GM10248 (cell line): ENCODE results near the gene OXNAD1.
A peak's percentile ranks its signal among the peaks of the same experiment; 100 is the strongest.

Source experiments
- CTCF ChIA-PET: fragments of 300-600 bp; sonication (Branson Sonifier 250); formaldehyde crosslinking; extraction: SDS; loops from one replicate; lab custom pipeline; 2021; ENCODE audit warnings: antibody characterized with exemption; lab: Yijun Ruan, JAX
- POLR2A ChIA-PET: fragments of 350-650 bp; sonication (Branson Sonifier 250); formaldehyde crosslinking; extraction: SDS; loops from one replicate; lab custom pipeline; 2020; ENCODE audit warnings: antibody characterized with exemption; lab: Yijun Ruan, JAX
- DNase-seq: peaks from one replicate; pipeline ENCODE4 v3.0.0; 2012; ENCODE audit errors: extremely low spot score
- CTCF ChIP-seq: IDR thresholded peaks from 2 replicates; pipeline ENCODE4 v1.5.1; 2012; ENCODE audit warnings: mild to moderate bottlenecking, low read depth; ENCODE audit errors: extremely low read depth, missing control alignments, control extremely low read depth

OXNAD1 gene

GRCh38 chr3:16243706-16244490 is 21.1 kb upstream of the OXNAD1 start:
- POLR2A ChIA-PET = no interaction called here
- no peak for DNase-seq
- no peak for TF ChIP-seq CTCF
- CTCF ChIA-PET = interaction anchor here (0.7 to 3.6 kb wide), 12 partner anchors 9 to 614 kb away, joined by 3 to 21 read pairs (median 3); no protein-coding TSS in a partner anchor

GRCh38 chr3:16245609-16246008 is 19.4 kb upstream of the OXNAD1 start:
- no peak for DNase-seq
- no peak for TF ChIP-seq CTCF
- ChIA-PET CTCF (interaction anchor here (1.1 to 1.3 kb wide), 3 partner anchors 12 to 198 kb away, joined by 3 to 7 read pairs (median 5); no protein-coding TSS in a partner anchor), POLR2A (no interaction called here)

GRCh38 chr3:16247282-16248061 is 17.5 kb upstream of the OXNAD1 start:
- DNase-seq = peak; percentile 78
- CTCF ChIA-PET = interaction anchor here (0.7 to 2.6 kb wide), 25 partner anchors 11 to 1166 kb away, joined by 3 to 21 read pairs (median 4); partner anchors contain the start of genes DPH3 and OXNAD1
- peak; percentile 94 for TF ChIP-seq CTCF
- POLR2A ChIA-PET = no interaction called here

- DNase-seq = no peak
- no peak for TF ChIP-seq CTCF
- ChIA-PET POLR2A (no interaction called here), CTCF (interaction anchor here (0.7 to 2.6 kb wide), 16 partner anchors 10 to 1165 kb away, joined by 3 to 21 read pairs (median 4); partner anchors contain the start of genes DPH3 and OXNAD1)
Observed at GRCh38 chr3:16248556-16248955, 16.5 kb upstream of the OXNAD1 start.

- CTCF ChIA-PET = interaction anchor here (1.5 to 2.6 kb wide), 5 partner anchors 15 to 1049 kb away, joined by 3 to 21 read pairs (median 6); partner anchors contain the start of genes DPH3 and OXNAD1
- peak; percentile 26 for TF ChIP-seq CTCF
- DNase-seq = no peak
- POLR2A ChIA-PET = no interaction called here
Observed at GRCh38 chr3:16249336-16249735, 15.7 kb upstream of the OXNAD1 start.

GRCh38 chr3:16249886-16250285 is 15.1 kb upstream of the OXNAD1 start:
- TF ChIP-seq CTCF = no peak
- DNase-seq = no peak
- CTCF ChIA-PET = interaction anchor here (3.2 kb wide), 1 partner anchor 200 kb away, joined by 12 read pairs; no protein-coding TSS in a partner anchor
- POLR2A ChIA-PET = no interaction called here
